ENCODE results near the gene EFCC1.

EFCC1 gene

GRCh38 chr3:128994581-128995546 lies 6.2 kb upstream of the EFCC1 start:
- DNase-seq, result no peak

GRCh38 chr3:128995737-128996136 lies 5.4 kb upstream of the EFCC1 start:
- DNase-seq, result no peak

DNA sequence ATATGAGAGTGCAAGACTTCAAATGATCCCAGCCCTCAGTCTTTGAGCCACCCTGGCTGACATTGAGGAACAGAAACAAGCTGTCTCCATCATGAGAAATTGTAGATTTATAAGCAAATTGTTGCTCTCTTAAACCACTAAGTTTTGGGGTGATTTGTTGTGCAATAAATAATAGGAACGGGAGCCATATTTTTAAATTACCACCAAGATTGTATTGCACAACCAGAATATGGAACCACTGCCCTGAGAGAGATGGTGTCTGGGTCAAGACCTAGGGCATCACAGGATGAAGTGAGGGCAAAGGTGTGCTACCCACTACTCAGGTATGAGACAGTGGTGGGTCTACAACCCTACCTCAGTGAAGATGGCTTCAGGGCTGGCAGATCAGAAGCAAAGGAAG lies 4.9 kb upstream of the EFCC1 start:
- no peak for DNase-seq

DNA sequence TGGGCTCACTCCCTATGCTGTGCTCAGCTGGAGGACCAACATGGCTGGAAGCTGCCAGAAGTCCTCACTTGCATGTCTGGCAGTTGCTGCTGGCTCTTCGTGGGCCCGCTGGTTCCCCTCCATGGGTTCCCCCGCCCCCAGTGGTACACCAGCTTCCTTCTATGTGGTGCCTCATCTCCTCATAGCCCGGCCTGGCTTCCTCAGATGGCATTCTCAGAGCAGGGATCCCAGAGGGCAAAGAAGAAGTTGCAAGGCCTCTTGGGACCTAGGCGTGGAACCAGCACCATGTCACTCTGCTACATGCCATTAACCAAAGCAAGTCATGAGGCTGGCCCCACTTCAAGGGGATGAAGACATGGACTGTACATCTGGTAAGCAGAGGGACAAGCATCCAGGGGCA lies 4.4 kb upstream of the EFCC1 start:
- DNase-seq, result no peak

- no peak for DNase-seq
Observed at GRCh38 chr3:128997486-128998133, 3.5 kb upstream of the EFCC1 start.

DNA sequence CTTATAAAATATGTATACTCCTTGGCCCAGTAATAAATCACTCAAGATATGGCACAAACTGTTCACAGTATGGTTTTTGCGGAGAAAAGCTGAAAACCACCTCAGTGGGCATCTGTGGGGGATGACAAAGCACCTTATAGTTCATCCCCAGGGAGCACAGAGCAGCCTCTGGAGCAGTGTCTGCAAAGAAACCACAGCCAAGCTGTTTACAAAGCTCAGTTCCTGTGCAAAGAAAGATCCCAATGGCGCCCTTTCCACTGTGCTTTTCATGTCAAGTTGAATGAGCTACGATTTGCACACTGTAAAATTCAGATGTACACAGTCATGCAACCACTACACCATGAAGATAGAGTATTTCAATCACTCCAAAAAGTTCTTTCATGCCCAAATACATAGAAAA lies 2.5 kb upstream of the EFCC1 start:
- no peak for DNase-seq

GRCh38 chr3:128999102-128999501 lies 2.0 kb upstream of the EFCC1 start:
- DNase-seq, result no peak

- no peak for DNase-seq
Observed at GRCh38 chr3:129000742-129001100, 383 bp upstream of the EFCC1 start.

GRCh38 chr3:129001806-129002572 lies 885 bp downstream of the EFCC1 start:
- peak; percentile 59 for DNase-seq

- no peak for DNase-seq
Observed at GRCh38 chr3:129002573-129003569, 1.8 kb downstream of the EFCC1 start.

DNA sequence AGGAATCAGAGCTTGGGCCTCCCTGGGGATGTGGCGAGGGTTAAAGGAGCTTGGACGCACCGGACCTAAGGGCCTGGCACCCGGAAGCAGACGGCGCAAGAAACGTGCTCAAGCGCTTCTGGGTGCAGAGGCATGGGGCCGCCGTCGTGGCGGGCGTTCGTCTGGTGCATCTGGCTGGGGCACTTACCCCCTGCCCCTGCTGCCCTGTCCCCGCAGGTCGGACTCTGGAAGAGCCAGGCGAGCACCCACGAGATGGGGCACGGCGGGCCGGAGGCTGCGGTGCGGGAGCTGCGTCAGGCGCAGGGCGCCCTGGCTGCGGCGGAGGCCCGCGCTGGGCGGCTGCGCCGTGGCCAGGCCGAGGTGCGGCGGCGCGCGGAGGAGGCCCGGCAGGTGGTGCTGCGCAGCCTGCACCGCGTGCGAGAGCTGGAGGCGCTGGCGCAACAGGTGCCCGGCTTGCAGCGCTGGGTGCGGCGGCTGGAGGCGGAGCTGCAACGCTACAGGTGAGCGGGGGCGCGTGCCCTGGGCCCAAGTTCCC lies 2.5 kb downstream of the EFCC1 start:
- DNase-seq, result peak; percentile 73

DNA sequence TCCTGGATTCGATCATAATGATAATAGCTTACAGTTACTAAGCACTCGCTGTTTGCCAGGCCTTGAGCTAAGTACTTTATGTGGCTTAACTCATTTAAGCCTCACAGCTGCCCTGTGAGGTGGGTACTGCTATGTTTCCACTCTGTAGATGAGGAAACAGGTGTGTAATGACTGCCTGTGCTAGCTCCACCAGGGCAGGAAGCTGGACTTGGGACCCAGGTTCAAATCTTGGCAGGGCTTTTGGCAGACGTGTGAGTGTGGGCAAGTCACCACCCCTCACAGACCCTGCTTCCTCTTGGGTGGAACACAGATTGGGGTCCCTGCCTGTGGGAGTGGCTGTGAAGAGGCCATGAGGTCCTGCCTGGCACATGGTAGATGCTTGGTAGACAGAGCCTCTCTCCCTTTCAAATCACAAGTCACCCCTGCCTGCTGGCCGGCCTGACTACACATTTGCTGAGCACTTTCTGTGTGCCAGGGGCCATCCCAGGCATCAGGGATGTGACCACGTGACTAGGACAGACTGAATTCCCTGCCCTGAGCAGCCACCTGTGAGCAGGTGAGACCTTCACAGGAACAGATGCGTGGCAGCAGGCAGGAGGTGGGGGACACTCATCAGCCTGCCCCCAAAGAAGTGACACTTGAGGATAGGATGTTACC lies 3.7 kb downstream of the EFCC1 start:
- no peak for DNase-seq

GRCh38 chr3:129005526-129006303 lies 4.6 kb downstream of the EFCC1 start:
- DNase-seq, result no peak

DNA sequence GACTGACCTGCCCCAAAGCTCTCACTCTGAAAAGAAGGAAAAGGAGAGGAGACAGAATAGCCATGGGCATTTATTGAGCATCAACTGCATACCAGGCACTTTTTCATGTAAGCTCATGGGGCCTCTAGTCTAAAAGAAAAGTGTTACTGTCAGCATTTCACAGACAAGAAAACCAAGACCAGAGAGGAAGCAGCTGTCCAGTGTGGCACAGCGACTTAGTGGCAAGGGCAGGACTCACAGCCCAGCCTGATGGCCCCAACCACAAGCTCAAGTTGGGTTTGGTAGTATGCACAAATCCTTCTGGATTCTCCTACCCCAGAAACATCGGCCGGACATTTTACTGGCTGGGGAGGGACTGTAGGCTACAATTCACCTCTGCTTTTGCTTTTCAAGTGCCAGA lies 5.8 kb downstream of the EFCC1 start:
- no peak for DNase-seq

- DNase-seq, result no peak
Observed at GRCh38 chr3:129007792-129008191, 6.7 kb downstream of the EFCC1 start.

GRCh38 chr3:129009266-129009665 lies 8.2 kb downstream of the EFCC1 start:
- no peak for DNase-seq

- no peak for DNase-seq
Observed at GRCh38 chr3:129010310-129010956, 9.3 kb downstream of the EFCC1 start.

- DNase-seq, result no peak
Observed at GRCh38 chr3:129013491-129013891, 12.4 kb downstream of the EFCC1 start.

DNA sequence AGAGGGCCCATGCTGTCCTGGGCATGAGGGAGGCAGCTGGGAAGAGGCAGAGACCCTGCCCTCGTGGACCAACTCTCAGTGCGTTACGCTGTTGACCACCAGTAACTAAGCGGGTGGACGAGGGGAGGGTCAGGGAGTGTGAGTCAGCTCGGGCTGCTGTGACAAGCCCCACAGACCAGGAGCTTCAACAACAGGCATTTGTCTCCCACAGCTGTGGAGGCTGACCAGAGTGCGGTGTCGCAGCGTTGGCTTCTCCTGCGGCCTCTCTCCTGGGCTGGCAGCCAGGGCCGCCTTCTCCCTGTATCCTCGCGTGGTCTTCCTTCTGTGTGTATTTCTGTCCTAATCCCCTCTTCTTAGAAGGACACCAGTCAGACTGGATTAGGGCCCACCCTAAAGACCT lies 13.0 kb downstream of the EFCC1 start:
- no peak for DNase-seq

GRCh38 chr3:129014793-129015345 lies 13.8 kb downstream of the EFCC1 start:
- no peak for DNase-seq
